ENCODE results near the gene CHD2. TPM values are rescaled to one million over a fixed set of nuclear protein-coding genes. Genes with fewer than 3 reads are reported as not detected.
A peak's percentile ranks its signal among the peaks of the same experiment; 100 is the strongest.
"Not testable (repeated sequence)": the region's sequence is repeated elsewhere in the genome, so short reads cannot be mapped to it uniquely, and the experiment has no call there.

CHD2 gene
- total RNA-seq, 1 donor from 2014 or later, result 167 TPM

- intact Hi-C loops (cut with DNase I), result no loop called here
- peak; percentile 99 for DNase-seq (ENCODE audit: low spot score)
- ATAC-seq, result peak; percentile 97
Measured at GRCh38 chr15:92903966-92904721, 4.0 kb downstream of the CHD2 start.

DNA sequence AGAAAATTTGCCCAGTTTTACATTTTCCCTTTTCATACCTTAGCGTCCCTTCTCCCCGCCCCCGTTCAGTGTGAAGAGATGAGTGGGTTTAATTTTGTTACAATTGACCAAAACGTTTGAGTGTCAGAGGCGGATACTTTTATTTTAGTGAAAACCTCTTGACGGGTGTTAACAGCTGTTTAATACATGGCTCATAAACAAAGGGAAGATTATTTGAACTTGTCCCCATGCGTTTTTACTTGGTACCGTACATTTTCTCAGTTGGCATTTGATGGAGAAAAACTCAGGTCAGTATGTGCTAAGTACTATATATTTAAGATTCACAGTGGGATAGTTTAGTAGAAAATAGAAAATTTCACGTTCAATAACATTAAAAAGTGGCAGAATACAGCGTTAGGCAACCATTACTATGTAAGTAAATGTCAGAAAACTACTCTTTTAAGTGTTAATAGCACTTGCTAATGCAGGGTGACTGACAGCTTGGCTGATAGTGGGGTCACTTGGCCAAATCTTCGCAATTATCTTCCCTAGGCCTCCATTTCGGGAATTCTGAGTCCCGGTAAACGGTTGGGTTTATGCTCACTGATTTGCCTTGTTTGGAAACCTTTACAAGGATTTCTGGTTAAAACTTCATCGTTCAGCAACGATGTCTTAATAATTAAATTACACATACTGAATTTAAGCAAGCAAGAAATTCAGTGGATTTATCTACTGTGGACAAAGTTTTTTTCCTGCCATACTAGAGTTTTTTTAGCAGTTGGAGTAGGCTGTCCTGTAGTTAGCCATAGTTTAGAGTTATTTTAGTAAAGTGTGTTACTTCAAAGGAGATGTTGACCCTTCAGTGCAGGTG is 4.8 kb downstream of the CHD2 start:
- ATAC-seq (no peak), DNase-seq (ENCODE audit: low spot score) (no peak)
- intact Hi-C loops (cut with DNase I), result no loop called here

DNA sequence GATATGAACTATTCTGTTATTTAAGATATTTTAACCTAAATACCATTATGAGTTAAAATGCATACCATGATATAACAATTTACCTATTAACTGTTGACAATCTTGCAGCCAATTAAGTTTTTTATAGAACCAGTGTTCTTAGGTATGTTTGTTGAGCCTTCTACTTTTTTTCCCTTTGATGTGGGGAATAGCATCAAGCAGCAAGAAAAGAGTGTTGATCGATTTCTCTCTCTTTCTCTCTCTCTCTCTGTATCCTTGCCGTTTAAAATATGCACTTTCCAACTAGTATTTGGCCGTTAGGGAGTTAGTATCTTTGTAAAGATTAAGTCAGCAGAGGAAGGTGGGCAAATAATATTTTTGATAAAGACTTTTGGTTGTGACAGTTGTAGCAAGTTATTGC is 5.9 kb downstream of the CHD2 start:
- ATAC-seq (no peak), DNase-seq (ENCODE audit: low spot score) (no peak)
- intact Hi-C loops (cut with DNase I), result no loop called here

DNA sequence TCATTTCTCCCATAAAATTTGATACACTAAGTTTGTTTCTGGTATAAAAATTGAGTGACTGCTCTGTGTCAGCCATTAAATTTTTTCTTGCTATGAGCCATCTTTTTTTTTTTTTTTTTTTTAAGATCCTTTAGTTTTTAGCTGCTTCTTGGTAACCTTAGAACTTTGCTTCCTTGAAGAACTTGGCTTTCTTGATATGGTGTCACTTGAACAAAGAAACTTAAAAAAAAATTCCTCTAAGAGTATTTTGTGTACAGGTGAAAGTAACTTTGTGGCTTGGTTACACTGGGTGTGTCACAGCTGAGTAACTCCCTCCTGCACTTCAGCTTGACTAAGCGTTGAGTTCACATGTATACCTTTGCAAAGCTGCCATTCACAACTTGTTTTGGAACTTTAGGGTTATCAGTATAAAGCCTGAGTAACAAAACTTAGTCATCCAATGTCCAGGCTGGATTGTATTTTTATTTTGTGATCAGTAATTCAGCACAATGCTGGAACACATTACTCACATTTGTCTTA is 6.5 kb downstream of the CHD2 start:
- ATAC-seq (no peak), DNase-seq (ENCODE audit: low spot score) (no peak)
- intact Hi-C loops (cut with DNase I), result no loop called here

DNA sequence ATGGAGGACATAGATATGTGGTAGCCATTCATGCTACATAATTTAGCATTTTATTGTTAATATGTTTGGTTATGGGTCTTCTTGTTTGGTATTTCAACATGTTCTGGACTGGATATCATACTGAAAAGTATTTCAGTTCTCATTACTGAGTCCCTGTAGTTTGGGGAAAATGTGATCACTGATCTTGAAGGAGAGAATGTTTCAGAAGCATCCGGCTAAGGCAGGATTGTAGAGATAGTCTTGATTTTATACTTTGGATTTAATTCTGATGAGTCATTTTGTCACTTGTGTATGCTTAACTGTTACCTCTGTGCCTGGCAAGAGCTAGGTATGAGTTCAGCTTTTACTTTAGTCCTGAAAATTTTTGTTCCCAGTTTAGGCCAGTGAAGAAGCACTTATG is 7.1 kb downstream of the CHD2 start:
- DNase-seq (ENCODE audit: low spot score), result no peak
- intact Hi-C loops (cut with DNase I), result no loop called here
- no peak for ATAC-seq

DNA sequence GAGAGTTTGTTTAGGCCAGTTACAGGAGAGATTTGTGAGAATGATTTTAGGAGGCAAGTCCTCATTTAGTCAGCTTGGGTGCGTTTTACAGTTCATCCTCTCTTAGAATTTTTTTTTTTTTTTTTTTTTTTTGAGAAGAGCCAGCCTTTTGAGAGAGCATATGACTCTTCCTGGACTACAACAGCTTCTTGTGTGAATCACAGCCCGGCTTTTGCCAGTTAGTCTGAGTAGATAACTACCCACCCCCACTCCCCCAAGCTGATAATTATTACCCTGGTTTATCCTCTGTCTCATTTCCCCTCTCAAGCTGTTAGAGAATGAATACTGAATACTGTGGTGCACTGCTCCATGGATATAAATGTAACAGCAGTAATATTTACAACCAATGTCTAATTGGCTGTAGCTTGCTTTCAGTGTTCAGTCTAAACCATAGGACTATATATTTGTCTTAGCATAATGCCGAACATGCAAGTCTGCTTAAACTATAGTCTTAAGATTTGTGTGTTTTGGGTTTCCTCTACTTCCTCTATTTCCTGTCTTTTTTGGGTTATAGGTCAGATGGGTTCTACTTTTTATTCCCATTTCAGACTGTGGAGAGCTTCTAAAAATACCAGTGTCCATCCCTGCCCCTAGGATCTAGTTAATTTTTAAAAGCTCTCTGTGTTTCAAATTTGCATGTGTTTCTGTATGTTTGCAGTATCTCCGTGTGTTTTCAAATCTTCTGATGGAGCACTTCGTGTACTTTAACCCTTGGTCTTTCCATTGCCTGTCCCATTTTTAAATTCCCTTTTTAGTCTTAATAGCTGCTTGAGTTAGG is 8.0 kb downstream of the CHD2 start:
- ATAC-seq, result no peak
- DNase-seq (ENCODE audit: low spot score), result no peak
- intact Hi-C loops (cut with DNase I), result no loop called here

DNA sequence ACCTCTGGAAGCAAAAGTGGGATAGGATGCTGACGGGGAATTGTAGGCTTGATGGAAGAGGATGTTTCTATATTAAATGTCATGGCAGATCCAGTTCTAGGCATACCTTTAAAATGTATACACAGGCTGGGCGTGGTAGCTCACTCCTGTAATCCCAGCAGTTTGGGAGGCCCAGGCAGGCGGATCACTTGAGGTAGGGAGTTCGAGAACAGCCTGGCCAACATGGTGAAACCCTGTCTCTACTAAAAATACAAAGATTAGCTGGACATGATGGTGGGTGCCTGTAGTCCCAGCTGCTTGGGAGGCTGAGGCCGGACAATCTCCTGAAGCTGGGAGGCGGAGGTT is 8.6 kb downstream of the CHD2 start:
- intact Hi-C loops (cut with DNase I), result no loop called here
- ATAC-seq (no peak), DNase-seq (ENCODE audit: low spot score) (no peak)

DNA sequence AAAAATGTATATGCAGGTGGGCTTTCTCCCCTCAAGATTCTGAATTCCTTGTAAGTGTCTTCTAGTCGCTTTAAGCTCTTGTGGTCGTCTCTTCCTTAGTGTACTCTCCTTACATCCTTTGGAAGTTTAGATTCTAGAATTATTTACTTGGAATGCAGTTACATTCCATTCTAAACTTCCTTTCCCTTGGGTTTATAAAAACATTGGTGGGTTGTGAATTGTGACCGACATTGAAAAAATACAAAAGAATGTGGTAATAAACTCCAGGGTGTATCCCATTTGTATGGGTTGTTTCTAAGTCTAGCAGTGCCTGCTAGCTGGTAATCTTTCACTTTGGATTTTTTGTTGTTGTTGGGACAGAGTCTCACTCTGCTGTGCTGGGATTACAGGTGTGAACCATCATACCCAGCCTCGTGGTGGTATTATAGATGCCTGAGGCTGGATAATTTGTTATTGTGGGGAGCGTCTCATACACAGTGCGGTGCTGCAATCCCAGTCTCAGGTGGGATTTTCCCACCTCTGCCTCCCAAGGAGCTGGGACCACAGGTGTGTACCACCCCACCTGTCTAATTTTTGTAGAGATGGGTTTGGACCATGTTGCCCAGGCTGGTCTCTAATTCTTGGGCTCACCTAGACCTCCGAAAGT is 9.1 kb downstream of the CHD2 start:
- DNase-seq (ENCODE audit: low spot score) (no peak), ATAC-seq (no peak)
- intact Hi-C loops (cut with DNase I), result no loop called here

DNA sequence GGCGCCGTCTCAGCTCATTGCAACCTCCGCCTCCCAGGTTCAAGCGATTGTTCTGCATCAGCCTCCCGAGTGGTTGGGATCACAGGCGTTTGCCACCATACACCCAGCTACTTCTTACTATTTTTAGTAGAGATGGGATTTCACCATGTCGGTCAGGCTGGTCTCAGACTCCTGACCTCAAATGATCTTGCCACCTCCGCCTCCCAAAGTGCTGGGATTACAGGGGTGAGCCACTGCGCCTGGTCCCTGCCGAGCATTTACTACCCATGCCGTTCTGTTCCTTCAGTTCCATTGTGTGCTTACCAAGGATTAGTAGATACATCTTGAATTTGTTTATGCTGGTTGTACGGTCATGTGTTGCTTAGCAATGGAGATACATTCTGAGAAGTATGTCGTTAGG is 10.3 kb downstream of the CHD2 start:
- DNase-seq (ENCODE audit: low spot score) (no peak), ATAC-seq (no peak)
- intact Hi-C loops (cut with DNase I), result no loop called here

- ATAC-seq (no peak), DNase-seq (ENCODE audit: low spot score) (no peak)
- intact Hi-C loops (cut with DNase I), result no loop called here
Measured at GRCh38 chr15:92914103-92914499, 14.0 kb downstream of the CHD2 start.

GRCh38 chr15:92914768-92915221 is 14.7 kb downstream of the CHD2 start:
- intact Hi-C loops (cut with DNase I), result loop anchor here (5.0 kb wide), 1 partner anchor 107 kb away; no protein-coding TSS in a partner anchor
- DNase-seq (ENCODE audit: low spot score) (no peak), ATAC-seq (peak; percentile 35)

- ATAC-seq (no peak), DNase-seq (ENCODE audit: low spot score) (no peak)
- intact Hi-C loops (cut with DNase I), result loop anchor here (5.0 kb wide), 1 partner anchor 109 kb away; no protein-coding TSS in a partner anchor
Measured at GRCh38 chr15:92915766-92916435, 15.8 kb downstream of the CHD2 start.

DNA sequence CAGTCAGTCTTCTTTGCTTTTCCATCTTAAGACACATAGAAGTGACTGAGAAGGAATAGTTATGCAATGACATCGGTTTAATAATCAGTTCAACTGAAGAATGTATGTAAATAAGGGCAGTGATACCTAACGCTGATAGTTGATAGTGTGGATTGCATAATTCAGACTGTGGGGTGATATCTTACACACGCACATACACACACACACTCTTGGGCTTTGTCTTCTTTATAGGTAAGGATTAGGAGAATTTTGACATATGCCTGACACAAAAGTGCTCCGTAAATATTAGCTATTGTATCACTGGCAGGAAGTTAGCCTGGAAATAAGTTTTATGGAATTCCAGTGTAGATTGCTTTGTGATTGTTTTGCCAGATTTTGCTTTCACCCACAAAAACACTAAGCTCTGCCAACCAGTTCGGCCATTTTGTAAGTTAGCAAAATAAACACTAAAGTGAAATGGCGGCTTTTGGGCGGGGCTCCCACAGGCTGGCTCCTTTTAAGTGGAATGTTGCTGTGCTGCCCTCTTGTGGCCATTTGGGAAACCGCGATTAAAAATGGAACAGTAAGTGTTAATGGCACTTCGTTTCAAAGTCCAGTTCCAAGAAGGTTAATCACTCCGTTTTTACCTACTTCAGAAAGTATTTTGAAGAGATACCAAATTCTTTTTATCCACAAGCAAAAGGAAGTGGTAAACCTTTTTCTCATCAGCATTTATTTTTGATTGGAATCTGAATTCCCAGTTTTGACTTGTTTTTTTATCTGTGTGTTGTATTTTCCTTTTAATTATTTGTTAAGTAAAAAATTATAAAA is 17.7 kb downstream of the CHD2 start:
- peak; percentile 97 for DNase-seq (ENCODE audit: low spot score)
- ATAC-seq, result peak; percentile 86
- intact Hi-C loops (cut with DNase I), result loop anchor here (5.0 kb wide), 1 partner anchor 111 kb away; no protein-coding TSS in a partner anchor

- ATAC-seq; DNase-seq (ENCODE audit: low spot score): not testable (repeated sequence)
- intact Hi-C loops (cut with DNase I), result loop anchor here (5.0 kb wide), 1 partner anchor 112 kb away; no protein-coding TSS in a partner anchor
Measured at GRCh38 chr15:92918881-92919280, 18.8 kb downstream of the CHD2 start.

GRCh38 chr15:92920595-92921161 is 20.6 kb downstream of the CHD2 start:
- DNase-seq (ENCODE audit: low spot score) (no peak), ATAC-seq (no peak)
- intact Hi-C loops (cut with DNase I), result no loop called here

- ATAC-seq, result no peak
- intact Hi-C loops (cut with DNase I), result no loop called here
Measured at GRCh38 chr15:92921215-92922131, 21.3 kb downstream of the CHD2 start.

More at GRCh38 chr15:92921215-92922131, 21.3 kb downstream of the CHD2 start:
- no peak for DNase-seq (ENCODE audit: low spot score)

Data from sciatic nerve (tissue), 2 donors.